Naive thymus-derived CD4-positive, alpha-beta T cell (primary cell): ENCODE measurements around the gene EIF3K. TPM values are rescaled to one million over a fixed set of nuclear protein-coding genes. Genes with fewer than 3 reads are reported as not detected.
A peak's percentile ranks its signal among the peaks of the same experiment; 100 is the strongest.

Source experiments
- ATAC-seq: fragments of 150-1000 bp; cut with Tn5 transposase; 2 replicates; pipeline ENCODE4 v1.10.0; 2021; ENCODE audit warnings: mild to moderate bottlenecking, moderate library complexity
- CTCF ChIA-PET: fragments of 350-600 bp; sonication (Branson Sonifier 250); formaldehyde crosslinking; loops from one replicate; lab custom pipeline; 2021; ENCODE audit warnings: antibody characterized with exemption; lab: Charles Lee
- POLR2A ChIA-PET: fragments of 350-600 bp; sonication (Branson Sonifier 250); formaldehyde crosslinking; loops from one replicate; lab custom pipeline; 2021; ENCODE audit warnings: antibody characterized with exemption, inconsistent platforms; lab: Charles Lee
- DNase-seq, 9 donors: peaks; one replicate each; pipeline versions ENCODE4 v3.0.0 to v3.0.0-alpha.2; 2020 to 2022; ENCODE audit warnings: mixed read lengths in 1 of 9
- H3K27ac ChIP-seq: one replicate; pipeline ENCODE4 v1.7.0; 2013; ENCODE audit warnings: mild to moderate bottlenecking, low read depth, low read length, moderate library complexity
- H3K27me3 ChIP-seq, 2 donors: one replicate each; pipeline ENCODE4 v1.7.0; 2013; ENCODE audit warnings: low read length in 2 of 2, mild to moderate bottlenecking in 2 of 2, moderate library complexity in 2 of 2; ENCODE audit not compliant: control insufficient read depth in 2 of 2, insufficient read depth in 2 of 2
- H3K36me3 ChIP-seq, 3 experiments: 1 replicate in 2 of 3; 2 replicates in 1 of 3; pipeline ENCODE4 v1.7.0; 2013; ENCODE audit warnings: low read length in 3 of 3, mild to moderate bottlenecking in 3 of 3, moderate library complexity in 1 of 3; ENCODE audit not compliant: insufficient read depth in 3 of 3, control insufficient read depth in 2 of 3
- H3K4me1 ChIP-seq, 2 donors: one replicate each; pipeline ENCODE4 v1.7.0; 2013; ENCODE audit warnings: low read length in 2 of 2, mild to moderate bottlenecking in 2 of 2, moderate library complexity in 1 of 2; ENCODE audit not compliant: control insufficient read depth in 2 of 2, insufficient read depth in 2 of 2
- H3K4me3 ChIP-seq: 2 replicates; pipeline ENCODE4 v1.7.0; 2013; ENCODE audit warnings: mild to moderate bottlenecking, low read length
- H3K9me3 ChIP-seq, 3 experiments: 1 replicate in 2 of 3; 2 replicates in 1 of 3; pipeline ENCODE4 v1.7.0; 2013; ENCODE audit warnings: low read length in 3 of 3; ENCODE audit not compliant: control insufficient read depth in 2 of 3
- H3K27ac Mint-ChIP-seq, 9 donors: one replicate each; pipeline ENCODE4 v1.8.0; 2020 to 2022; ENCODE audit warnings: mixed read lengths in 9 of 9, mild to moderate bottlenecking in 8 of 9, moderate library complexity in 5 of 9, inconsistent platforms in 2 of 9
- H3K27me3 Mint-ChIP-seq, 5 donors: one replicate each; pipeline ENCODE4 v1.8.0; 2021 to 2022; ENCODE audit warnings: mixed read lengths in 5 of 5, mild to moderate bottlenecking in 1 of 5
- H3K36me3 Mint-ChIP-seq, 5 donors: one replicate each; pipeline ENCODE4 v1.8.0; 2020 to 2022; ENCODE audit warnings: mixed read lengths in 5 of 5, mild to moderate bottlenecking in 3 of 5, inconsistent platforms in 1 of 5
- H3K4me1 Mint-ChIP-seq, 7 donors: one replicate each; pipeline ENCODE4 v1.8.0; 2020 to 2022; ENCODE audit warnings: mixed read lengths in 7 of 7, mild to moderate bottlenecking in 3 of 7, inconsistent platforms in 1 of 7
- H3K4me3 Mint-ChIP-seq, 10 donors: one replicate each; pipeline ENCODE4 v1.8.0; 2020 to 2022; ENCODE audit warnings: mild to moderate bottlenecking in 10 of 10, mixed read lengths in 10 of 10, moderate library complexity in 6 of 10, inconsistent platforms in 2 of 10
- H3K9me3 Mint-ChIP-seq, 11 donors: one replicate each; pipeline ENCODE4 v1.8.0; 2020 to 2022; ENCODE audit warnings: mixed read lengths in 11 of 11, mild to moderate bottlenecking in 4 of 11, inconsistent platforms in 1 of 11, moderate library complexity in 1 of 11
- intact Hi-C, 2 donors: fragments of 100-400 bp; cut with micrococcal nuclease; formaldehyde crosslinking; loops; one replicate each; pipeline ENCODE4 v1.15.1; 2023
- polyA plus RNA-seq, 2 donors: library from polyadenylated mRNA; unstranded; fragments of 300-500 nt; fragmentation: Illumina TruSeq; gene quantifications; one replicate each; pipeline ENCODE4 v1.2.3, GENCODE V29; 2021
- total RNA-seq, 6 experiments: library from RNA in 5 of 6; stranded (reverse) in 5 of 6; gene quantifications; 1 replicate in 5 of 6; 2 replicates in 1 of 6; pipeline ENCODE4 v1.2.3 and lab custom pipeline; 2021 to 2026

Gene EIF3K
- total and polyA plus RNA-seq, 7 experiments from 2014 or later: 294 to 437 (median 367) TPM

GRCh38 chr19:38616265-38616664 is 2.7 kb upstream of the EIF3K start:
- H3K4me1 Mint-ChIP-seq: peaks cover 35 to 63% (median 52%) of the 10 kb centered on the region in 7 donors
- POLR2A ChIA-PET: no interaction called here
- Histone ChIP-seq H3K27me3 (no peaks in the 10 kb centered on the region), H3K27ac (peak overlapping the region; percentile 14), H3K4me3 (peak overlapping the region; percentile 96), H3K36me3 (peaks cover 6 to 44% (median 12%) of the 10 kb centered on the region in 3 experiments), H3K4me1 (peaks cover 38 to 40% of the 10 kb centered on the region in 2 donors), H3K9me3 (no peaks in the 10 kb centered on the region)
- peaks cover 13 to 38% (median 21%) of the 10 kb centered on the region in 5 donors for H3K36me3 Mint-ChIP-seq
- peak overlapping the region; percentile 80 to 99 (median 92) for H3K27ac Mint-ChIP-seq
- CTCF ChIA-PET: no interaction called here
- no peaks in the 10 kb centered on the region for H3K27me3 Mint-ChIP-seq
- no peaks in the 10 kb centered on the region for H3K9me3 Mint-ChIP-seq
- DNase-seq (no peak), ATAC-seq (no peak)
- peak overlapping the region; percentile 95 to 100 (median 98) for H3K4me3 Mint-ChIP-seq
- intact Hi-C loops: loop anchor here (5.0 to 10.0 kb wide), 5 partner anchors 59 to 569 kb away; partner anchors contain the start of genes KCNK6 (in 1 of the 2) and YIF1B (in 1 of the 2)

GRCh38 chr19:38617283-38617763 is 1.7 kb upstream of the EIF3K start:
- H3K9me3 ChIP-seq: no peaks in the 10 kb centered on the region
- DNase-seq (peak in 3 of 9 donors; percentile 12 to 21 (median 14)), ATAC-seq (no peak)
- H3K4me1 Mint-ChIP-seq: peaks cover 44 to 71% (median 55%) of the 10 kb centered on the region in 7 donors
- peak overlapping the region; percentile 96 for H3K4me3 ChIP-seq
- intact Hi-C loops: loop anchor here (1.0 to 10.0 kb wide), 6 partner anchors 60 to 570 kb away; partner anchors contain the start of genes KCNK6 (in 1 of the 2) and YIF1B (in 1 of the 2)
- H3K4me1 ChIP-seq: peaks cover 38 to 40% of the 10 kb centered on the region in 2 donors
- H3K36me3 ChIP-seq: peaks cover 6 to 52% (median 14%) of the 10 kb centered on the region in 3 experiments
- H3K27ac Mint-ChIP-seq: peak overlapping the region; percentile 44 to 99 (median 92)
- H3K4me3 Mint-ChIP-seq: peak overlapping the region; percentile 95 to 100 (median 98)
- H3K36me3 Mint-ChIP-seq: peaks cover 13 to 45% (median 27%) of the 10 kb centered on the region in 5 donors
- POLR2A ChIA-PET: interaction anchor here (0.9 to 2.9 kb wide), 8 partner anchors 10 to 313 kb away, joined by 3 to 29 read pairs (median 4); partner anchors contain the start of genes ACTN4 and FAM98C
- H3K27me3 Mint-ChIP-seq: no peaks in the 10 kb centered on the region
- peaks cover 0 to 2% (median 0%) of the 10 kb centered on the region in 11 donors for H3K9me3 Mint-ChIP-seq
- no peaks in the 10 kb centered on the region for H3K27me3 ChIP-seq
- CTCF ChIA-PET: interaction anchor here (1.0 to 3.3 kb wide), 5 partner anchors 79 to 215 kb away, joined by 3 to 18 read pairs (median 3); partner anchors contain the start of genes ECH1 and FAM98C
- peak overlapping the region; percentile 99 for H3K27ac ChIP-seq

- Histone ChIP-seq H3K4me3 (peak within 1 kb of the TSS; percentile 96), H3K9me3 (no peaks in the 10 kb centered on the region), H3K4me1 (peaks cover 38 to 40% of the 10 kb centered on the region in 2 donors), H3K27me3 (no peaks in the 10 kb centered on the region), H3K27ac (peak within 1 kb of the TSS; percentile 99), H3K36me3 (peaks cover 6 to 50% (median 14%) of the 10 kb centered on the region in 3 experiments)
- intact Hi-C loops: loop anchor here (1.0 to 10.0 kb wide), 12 partner anchors 17 to 571 kb away; partner anchors contain the start of genes FAM98C (in 2 of the 2), KCNK6 (in 1 of the 2), NFKBIB (in 1 of the 2) and SIRT2 (in 1 of the 2)
- H3K9me3 Mint-ChIP-seq: peaks cover 0 to 2% (median 0%) of the 10 kb centered on the region in 11 donors
- ChIA-PET POLR2A (interaction anchor here (0.9 to 2.9 kb wide), 17 partner anchors 10 to 312 kb away, joined by 3 to 29 read pairs (median 4); partner anchors contain the start of genes ACTN4, FAM98C and PSMD8), CTCF (interaction anchor here (0.6 to 3.3 kb wide), 11 partner anchors 16 to 312 kb away, joined by 3 to 18 read pairs (median 4); partner anchors contain the start of genes ECH1, FAM98C, MRPS12 and PSMD8)
- peaks cover 13 to 39% (median 24%) of the 10 kb centered on the region in 5 donors for H3K36me3 Mint-ChIP-seq
- ATAC-seq (peak; percentile 69), DNase-seq (peak; percentile 40 to 75 (median 65))
- H3K27ac Mint-ChIP-seq: peak within 1 kb of the TSS; percentile 89 to 100 (median 97)
- peak within 1 kb of the TSS; percentile 95 to 100 (median 98) for H3K4me3 Mint-ChIP-seq
- no peaks in the 10 kb centered on the region for H3K27me3 Mint-ChIP-seq
- H3K4me1 Mint-ChIP-seq: peaks cover 44 to 67% (median 50%) of the 10 kb centered on the region in 7 donors
Observed at GRCh38 chr19:38617764-38618589, 1.0 kb upstream of the EIF3K start, which contains the start of gene MAP4K1. Gene MAP4K1, minus strand, starts transcription at chr19:38617953. Its CDS starts 58 bp downstream, at chr19:38617895.

- Mint-ChIP-seq H3K27ac (peak overlapping the region; percentile 89 to 100 (median 97)), H3K9me3 (peaks cover 0 to 2% (median 0%) of the 10 kb centered on the region in 11 donors), H3K36me3 (peaks cover 8 to 40% (median 25%) of the 10 kb centered on the region in 5 donors), H3K4me3 (peak overlapping the region; percentile 95 to 100 (median 98)), H3K4me1 (peaks cover 37 to 61% (median 44%) of the 10 kb centered on the region in 7 donors), H3K27me3 (no peaks in the 10 kb centered on the region)
- CTCF ChIA-PET: interaction anchor here (1.0 to 3.3 kb wide), 6 partner anchors 14 to 311 kb away, joined by 4 to 18 read pairs (median 8); partner anchors contain the start of genes FAM98C, MRPS12 and SARS2
- peaks cover 13 to 47% (median 13%) of the 10 kb centered on the region in 3 experiments for H3K36me3 ChIP-seq
- intact Hi-C loops: loop anchor here (1.0 to 10.0 kb wide), 16 partner anchors 15 to 572 kb away; partner anchors contain the start of genes ACTN4 (in 2 of the 2), MRPS12 (in 2 of the 2), PSMD8 (in 2 of the 2) and SARS2 (in 2 of the 2)
- no peaks in the 10 kb centered on the region for H3K27me3 ChIP-seq
- POLR2A ChIA-PET: interaction anchor here (0.6 to 3.0 kb wide), 13 partner anchors 12 to 723 kb away, joined by 3 to 29 read pairs (median 6); partner anchors contain the start of genes FAM98C, PSMD8 and SAMD4B
- peaks cover 28 to 40% of the 10 kb centered on the region in 2 donors for H3K4me1 ChIP-seq
- DNase-seq: peak in 1 of 9 donors; percentile 9
- peak overlapping the region; percentile 96 for H3K4me3 ChIP-seq
- no peak for ATAC-seq
- H3K9me3 ChIP-seq: no peaks in the 10 kb centered on the region
- H3K27ac ChIP-seq: peak overlapping the region; percentile 99
Observed at GRCh38 chr19:38619361-38620174, 580 bp downstream of the EIF3K start.

- Mint-ChIP-seq H3K9me3 (peaks cover 0 to 2% (median 0%) of the 10 kb centered on the region in 11 donors), H3K27me3 (no peaks in the 10 kb centered on the region), H3K27ac (no peak overlapping the region), H3K4me1 (peaks cover 7 to 27% (median 13%) of the 10 kb centered on the region in 7 donors), H3K36me3 (peaks cover 5 to 53% (median 19%) of the 10 kb centered on the region in 5 donors), H3K4me3 (no peak overlapping the region)
- Histone ChIP-seq H3K27me3 (no peaks in the 10 kb centered on the region), H3K27ac (no peak overlapping the region), H3K9me3 (no peaks in the 10 kb centered on the region), H3K4me3 (no peak overlapping the region), H3K36me3 (peaks cover 11 to 85% (median 13%) of the 10 kb centered on the region in 3 experiments), H3K4me1 (peaks cover 5 to 10% of the 10 kb centered on the region in 2 donors)
- ChIA-PET CTCF (interaction anchor here (0.7 to 1.0 kb wide), 2 partner anchors 34 to 222 kb away, joined by 3 read pairs; partner anchors contain the start of gene FAM98C), POLR2A (no interaction called here)
- intact Hi-C loops: no loop called here
- DNase-seq (no peak), ATAC-seq (no peak)
Observed at GRCh38 chr19:38624822-38625221, 5.8 kb downstream of the EIF3K start.
